Fibroblast of skin of left biceps (primary cell): ENCODE data around the gene B3GALT6.

Experiments
- DNase-seq, 2 experiments: peaks; one replicate each; pipeline ENCODE4 v3.0.0-alpha.2; 2013; ENCODE audit warnings: low read depth in 2 of 2

Gene B3GALT6

DNA sequence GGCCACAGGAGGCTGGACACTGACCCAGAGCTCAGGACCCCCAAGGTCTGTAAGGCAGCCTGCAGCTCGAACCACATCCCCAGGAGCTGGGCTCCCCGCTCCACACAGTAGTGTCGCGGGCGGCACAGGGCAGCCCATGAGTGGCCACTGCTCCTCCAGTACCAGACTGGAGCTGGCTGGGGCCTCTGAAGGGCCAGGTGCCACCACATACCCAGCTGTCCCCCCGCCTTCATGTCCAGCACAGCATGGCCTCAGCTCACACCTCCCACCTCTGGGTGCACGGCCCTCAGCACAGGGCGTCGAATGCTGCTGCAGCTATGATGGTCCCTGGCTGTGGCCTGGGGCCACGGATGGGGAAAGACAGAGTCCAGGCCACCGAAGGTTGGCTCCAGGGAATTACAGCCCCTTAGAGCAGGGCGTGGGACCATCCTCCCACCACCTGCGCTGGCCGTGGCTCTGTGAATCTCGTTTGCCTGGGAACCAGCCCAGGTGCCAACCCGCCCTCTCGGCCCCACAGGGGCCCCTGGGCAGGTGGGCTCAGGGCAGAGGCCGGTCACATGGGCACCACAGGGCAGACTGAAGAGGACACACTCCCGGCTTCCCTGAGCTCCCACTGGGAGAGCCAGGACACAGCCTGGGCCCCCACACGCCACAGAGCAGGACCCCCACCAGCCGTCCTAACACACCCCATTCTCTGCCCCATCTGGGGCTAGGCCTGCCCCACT, 16.0 kb upstream of the B3GALT6 start:
- no peak for DNase-seq

DNA sequence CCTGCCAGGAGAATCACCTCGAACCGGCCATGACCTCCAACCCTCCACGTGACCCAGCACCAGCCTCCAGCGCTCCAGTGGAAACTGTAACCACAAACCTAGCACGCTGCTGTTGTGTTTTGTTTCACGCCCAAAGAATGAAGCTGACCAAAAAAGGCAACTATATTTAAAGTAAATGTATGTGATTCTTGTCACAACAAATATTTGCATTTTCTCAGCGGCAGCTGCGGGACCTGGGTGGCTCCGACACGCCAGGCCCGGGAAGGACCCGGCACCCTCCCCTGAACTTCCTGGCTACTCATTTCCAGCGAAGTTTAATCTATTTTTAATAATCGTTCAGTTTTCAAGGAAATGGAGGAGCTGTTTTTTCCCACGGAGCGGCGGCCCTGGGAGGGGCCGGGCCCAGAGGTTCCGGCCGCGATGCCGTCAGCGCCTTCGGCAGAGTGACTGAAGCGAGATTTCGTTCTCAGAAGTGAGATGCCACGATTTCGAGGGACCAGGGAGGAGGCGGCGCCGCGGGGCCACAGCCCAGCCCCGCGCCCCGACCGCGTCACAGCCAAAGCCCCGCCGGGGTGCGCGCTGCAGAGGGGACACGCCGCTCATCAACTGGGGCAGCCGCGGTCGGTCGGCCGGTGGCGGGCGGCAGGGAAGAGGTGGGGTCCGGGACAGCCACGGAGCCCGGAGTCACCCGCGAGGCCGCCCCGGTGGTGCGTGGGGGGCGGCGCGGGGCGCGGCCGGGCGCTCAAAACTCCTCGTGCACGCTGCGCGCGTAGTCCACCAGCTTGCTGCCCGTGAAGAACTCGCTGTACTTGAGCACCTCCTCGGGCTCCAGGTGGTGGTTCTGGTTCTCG, 15.0 kb upstream of the B3GALT6 start:
- no peak for DNase-seq

DNA sequence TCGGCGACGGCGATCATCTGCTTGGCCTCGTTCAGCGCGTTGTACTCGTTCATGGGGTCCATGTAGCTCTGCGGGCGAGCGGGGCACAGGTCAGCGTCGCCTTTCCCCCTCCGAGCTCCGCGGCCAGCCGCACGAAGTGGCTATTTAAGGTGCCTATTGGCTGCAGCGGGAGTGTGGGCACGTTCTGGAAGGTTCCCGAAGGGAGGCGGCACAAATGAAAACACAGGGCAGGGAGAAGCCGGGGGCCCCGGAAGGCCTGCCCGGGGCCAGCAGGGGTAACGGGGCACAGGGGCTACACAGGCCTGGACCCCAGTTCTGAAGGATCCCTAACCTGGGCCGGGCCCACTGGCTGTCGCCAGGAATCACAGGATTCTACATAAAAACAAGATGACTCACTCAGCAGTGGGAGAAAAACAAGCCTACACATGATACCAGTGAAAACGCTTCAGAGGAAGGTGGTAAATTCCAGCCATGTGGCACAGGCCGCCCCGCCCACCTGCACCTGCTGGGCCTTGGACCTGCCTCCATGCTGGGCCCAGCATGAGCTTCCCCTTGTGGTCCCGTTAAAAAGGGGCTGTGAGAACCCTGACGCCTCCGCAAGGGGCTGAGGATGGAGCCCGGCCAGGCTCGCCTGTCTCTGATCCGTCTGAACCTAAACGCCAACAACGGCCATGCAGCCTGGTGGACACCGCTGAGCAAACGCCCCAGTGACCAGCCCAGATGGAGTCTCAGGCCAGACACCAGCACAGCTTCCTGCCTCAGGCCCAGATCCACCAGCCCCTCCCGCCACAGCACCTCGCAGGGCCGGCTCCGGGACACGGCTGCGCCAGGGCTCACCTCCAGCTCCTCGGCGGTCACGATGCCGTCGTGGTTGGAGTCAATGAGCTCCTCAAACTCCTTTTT, 14.2 kb upstream of the B3GALT6 start:
- DNase-seq, result no peak

DNA sequence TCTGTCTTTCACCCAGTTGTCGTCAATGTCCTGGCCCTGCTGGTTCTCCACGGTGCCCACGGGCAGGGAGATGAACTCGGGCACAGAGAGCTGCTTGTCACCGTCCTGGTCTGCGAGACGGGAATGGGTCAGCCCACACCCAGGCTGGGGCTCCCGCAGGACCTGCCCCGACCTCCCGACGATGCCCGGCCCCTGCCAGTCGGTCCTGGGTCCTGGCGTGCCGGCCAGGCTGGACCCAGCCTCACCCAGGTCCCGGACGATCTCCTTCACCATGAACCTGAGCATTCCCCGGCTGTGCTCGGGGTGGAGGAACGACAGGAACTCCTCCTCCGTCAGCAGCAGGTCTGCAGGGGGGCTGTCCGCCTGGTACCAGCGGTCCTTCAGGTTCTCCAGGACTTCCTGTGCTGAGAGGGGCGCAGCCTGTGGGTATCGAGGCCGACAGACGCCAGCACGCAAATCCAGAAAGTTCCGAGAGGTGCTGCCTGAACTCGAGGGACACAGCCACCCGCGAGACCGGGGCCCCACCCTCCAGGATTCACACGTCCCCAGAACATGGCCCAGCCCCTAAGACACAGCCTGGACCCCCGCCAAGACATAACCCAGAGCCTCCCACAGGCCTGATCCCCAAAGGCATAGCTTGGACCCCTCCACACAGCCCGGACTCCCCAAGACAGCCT, 13.4 kb upstream of the B3GALT6 start:
- no peak for DNase-seq

DNA sequence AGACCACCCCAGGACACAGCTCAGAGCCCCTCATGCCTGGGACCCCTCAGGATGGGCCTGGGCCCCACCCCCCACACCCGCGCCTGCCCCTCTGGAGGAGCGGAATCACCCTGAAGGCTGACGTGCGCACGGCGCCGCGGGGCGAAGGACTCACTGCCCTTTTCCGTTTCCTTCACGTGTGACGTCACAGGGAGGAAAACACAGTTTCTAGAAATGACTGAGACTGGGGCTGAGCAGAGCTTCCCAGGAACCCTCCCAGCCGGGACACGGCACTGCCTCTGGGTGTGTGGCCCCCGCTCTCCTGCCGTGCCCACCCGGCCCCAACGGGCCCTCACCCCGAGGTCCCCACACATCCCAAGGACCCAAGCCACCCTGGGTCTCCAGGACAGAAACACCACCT, 12.7 kb upstream of the B3GALT6 start:
- DNase-seq, result no peak

DNA sequence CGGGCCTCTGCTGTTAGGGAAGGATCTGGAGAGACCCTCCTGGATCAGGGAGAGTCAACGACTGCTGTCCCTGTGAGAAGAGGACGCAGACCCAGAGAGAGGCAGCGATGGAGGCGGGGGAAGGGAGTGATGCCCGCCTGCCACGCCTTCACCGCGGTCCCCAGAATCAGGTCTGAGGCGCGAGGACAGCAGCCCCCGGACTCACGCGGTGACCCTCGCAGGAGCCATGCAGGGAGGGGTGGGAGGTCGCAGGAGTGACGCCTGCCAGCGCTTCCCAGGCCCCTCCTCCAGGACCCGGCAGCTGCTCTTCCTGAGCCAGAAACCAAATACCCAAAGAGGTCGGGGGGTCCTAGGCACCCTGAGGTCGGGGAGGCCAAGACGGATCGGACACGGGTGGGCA, 11.8 kb upstream of the B3GALT6 start:
- DNase-seq, result no peak

DNA sequence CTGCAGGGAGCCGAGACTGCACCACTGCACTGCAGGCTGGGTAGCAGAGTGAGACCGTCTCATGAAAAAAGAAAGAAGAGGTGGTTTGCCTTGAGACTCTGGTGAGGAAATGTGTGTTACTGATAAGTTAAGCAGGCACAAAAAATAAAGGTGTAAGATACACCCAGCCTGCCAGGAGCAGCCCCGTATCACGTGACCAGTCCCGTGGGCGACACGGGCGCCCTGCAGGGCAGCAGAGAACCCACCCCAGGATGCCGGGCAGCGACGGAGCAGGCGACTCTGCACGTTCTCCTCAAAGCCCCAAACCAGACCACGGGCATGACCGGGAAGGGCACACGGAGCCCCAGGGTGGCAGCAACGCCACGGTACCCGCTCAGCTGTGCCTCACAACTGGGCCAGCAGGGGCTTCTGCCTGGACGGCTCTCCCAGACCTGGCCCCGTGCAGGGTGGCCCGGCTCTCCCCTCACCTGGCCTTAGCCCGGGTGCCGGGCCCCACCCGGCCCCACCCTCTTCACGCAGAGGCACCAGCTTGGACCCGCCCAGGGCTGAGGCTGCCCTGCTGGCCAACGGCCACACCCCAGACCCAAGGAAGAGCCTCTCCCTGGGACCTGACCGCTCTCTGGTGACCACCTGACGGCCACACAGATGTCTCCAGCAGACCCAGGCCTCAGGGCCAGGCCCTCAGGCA, 10.0 kb upstream of the B3GALT6 start:
- no peak for DNase-seq

DNA sequence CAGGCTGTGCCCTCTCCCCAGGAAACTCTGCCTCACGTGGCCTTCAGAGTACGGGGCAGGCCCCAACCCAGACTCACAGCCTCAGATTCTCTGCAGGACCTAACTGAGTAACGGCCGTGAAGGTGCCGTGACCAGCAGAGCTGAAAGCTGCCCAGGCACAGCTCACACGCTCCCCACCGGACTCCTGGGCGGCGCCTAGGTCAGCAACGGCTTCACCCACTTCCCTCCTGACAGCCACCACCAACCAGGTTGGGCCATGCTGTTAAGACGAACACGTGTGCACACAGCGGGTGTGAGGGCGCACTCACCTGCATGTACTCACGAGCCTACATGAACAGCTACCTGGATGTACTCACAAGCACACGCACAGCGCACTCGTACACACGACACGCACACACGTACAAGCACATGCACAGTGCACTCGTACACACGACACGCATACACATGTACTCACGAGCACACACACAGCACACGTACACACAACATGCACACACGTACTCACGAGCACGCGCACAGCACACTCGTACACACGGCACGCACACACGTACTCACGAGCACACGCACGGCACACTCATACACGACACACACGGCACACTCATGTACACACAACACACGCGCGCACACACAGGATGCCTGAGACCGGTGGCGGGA, 9.3 kb upstream of the B3GALT6 start:
- no peak for DNase-seq

DNA sequence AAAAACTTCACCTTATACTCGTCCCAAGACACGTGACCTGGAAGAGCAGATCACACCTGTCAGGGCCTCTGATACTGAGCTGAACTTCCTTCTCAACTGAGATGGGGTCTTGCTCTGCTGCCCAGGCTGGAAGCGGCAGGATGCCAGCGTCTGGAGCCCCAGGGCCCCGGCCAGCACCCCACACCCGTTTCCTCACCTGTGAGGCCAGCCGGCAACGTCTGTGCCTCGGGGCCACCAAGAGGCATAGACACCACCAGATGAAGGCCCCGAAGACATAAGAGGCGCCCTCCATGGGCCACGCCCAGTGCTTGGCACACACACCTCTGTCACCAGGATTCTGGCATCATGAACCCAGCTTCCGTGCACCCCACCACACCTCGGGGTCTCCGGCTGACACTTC, 8.7 kb upstream of the B3GALT6 start:
- no peak for DNase-seq

DNA sequence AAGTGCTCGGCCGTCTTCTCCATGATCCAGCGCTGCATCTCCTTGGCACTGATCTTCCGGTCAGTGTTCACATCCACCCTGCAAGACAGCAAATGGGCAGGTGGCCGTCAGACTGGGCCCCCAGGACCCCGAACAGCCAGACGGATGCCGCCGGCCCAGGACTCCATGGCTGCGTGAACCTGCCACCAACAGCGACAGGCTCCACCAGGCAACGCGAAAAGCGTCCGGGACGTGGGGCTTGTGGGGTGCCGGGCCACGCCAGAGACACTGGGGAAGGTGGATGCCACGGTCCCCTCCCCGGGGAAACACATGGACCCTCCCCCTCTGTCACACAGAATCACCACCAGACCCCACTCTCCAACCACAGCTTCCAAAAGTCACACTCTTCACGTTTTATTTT, 8.1 kb upstream of the B3GALT6 start:
- no peak for DNase-seq

DNA sequence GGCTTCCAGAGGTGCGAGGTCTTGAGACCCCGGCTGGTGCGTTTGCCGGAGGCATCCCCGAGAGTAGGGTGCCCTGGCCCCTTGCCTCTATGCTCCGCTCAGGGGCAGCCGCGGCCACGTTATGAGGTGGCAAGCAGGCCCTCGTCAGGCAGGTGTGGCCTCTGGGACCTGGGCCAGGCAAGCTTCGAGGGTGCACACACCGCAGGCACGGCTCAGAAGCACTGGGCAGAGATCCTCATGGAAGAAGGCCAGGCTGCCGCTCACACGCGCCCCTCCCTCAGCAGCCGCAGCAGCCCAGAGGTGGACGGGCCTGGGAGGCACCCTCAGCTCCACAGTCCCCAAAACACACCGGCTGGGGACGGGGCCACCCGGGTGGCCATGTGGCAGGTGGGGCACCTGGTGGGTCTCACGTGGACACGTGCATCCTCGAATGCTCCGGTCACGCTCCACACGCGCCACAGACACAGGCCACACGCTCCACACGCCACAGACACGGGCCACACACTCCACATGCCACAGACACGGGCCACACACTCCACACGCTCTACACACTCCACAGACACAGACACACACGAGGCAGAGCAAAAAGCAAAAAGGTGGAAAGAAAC, 6.7 kb upstream of the B3GALT6 start:
- DNase-seq, result no peak

DNA sequence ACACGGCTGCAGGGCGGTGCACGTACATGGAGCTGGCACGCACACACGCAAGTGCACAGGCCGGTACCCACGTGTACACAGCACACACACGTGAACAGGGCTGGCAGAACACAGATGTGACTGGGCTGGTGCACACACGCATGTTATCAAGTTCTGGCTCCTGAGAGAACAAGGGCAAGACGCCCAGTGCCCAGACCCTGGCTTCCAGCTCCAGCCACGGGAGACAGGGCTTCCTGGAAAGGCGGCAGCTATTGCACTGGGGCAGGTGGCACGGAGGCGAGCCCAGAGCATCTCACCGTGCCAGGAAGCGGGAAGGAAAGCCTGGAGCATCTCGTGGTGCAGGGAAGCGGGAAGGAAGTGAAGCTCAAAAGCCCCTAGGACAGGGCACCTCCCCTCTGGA, 6.1 kb upstream of the B3GALT6 start:
- DNase-seq, result no peak

DNA sequence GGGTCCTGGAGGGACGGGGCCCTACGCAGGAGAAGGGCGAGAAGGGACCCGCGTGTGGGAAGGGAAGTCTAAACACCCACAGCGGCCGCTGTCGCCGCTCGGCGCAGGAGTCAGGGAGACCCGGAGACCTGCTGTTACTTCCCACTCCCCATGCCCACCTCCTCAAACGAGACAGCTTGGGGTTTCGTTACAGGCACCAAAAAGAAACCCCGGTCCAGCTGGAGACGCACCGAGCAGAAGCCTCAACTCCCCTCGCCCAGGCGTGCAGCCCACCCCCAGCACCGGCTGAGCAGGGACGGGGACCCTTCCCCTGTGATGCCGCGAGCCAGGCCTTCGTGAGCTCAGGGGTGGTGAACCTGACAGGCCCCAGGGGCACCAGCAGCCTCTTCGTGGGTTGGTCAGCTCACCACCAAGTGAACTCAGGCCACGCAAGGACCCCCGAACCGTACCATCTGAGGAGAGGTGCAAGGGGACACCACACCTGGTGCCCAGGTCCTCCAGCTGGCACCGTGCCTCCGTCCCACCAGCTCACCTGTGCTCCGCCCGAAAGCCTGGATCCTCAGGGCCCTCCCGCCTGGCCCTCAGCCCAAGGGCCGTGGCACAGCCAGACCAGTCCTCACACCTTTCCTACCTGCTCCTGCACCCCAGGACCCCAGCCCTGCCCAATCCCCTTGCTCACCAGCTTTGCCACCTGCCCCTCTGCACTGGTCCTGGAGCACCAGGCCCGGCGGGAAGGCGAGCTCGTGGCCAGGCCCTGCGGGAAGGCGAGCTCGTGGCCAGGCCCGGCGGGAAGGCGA, 5.3 kb upstream of the B3GALT6 start:
- DNase-seq, result no peak

DNA sequence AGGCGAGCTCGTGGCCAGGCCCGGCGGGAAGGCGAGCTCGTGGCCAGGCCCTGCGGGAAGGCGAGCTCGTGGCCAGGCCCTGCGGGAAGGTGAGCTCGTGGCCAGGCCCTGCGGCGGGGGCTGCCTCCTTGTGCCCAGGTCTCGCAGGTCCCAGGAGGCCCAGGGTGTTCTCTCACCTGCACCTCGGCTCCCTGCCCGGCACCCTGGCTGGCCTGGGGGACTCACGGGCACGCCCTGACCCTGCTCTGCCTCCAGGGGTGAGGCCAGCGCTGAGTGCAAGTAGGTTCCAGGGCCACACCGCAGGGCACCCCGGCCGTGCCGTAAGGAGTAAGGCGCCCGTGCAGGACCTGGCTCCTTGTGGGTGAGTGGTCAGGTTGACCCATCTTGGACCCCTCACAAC, 4.7 kb upstream of the B3GALT6 start:
- DNase-seq, result no peak

DNA sequence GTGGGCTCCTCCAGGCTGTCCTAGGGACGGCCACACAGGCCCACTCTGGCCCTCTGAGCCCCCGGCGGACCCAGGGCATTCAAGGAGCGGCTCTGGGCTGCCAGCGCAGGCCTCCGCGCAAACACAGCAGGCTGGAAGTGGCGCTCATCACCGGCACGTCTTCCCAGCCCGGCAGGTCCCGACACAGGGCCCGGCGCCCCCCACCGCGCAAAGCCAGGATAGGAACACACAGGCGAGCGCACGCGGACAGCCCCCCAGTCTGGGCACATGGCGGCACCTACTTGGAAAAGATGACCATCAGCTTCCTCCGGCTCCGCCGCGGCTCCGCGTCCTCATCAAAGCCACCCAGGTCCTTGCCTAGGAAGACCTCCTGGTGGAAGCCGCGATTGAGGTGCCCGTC, 3.9 kb upstream of the B3GALT6 start:
- DNase-seq, result no peak

DNA sequence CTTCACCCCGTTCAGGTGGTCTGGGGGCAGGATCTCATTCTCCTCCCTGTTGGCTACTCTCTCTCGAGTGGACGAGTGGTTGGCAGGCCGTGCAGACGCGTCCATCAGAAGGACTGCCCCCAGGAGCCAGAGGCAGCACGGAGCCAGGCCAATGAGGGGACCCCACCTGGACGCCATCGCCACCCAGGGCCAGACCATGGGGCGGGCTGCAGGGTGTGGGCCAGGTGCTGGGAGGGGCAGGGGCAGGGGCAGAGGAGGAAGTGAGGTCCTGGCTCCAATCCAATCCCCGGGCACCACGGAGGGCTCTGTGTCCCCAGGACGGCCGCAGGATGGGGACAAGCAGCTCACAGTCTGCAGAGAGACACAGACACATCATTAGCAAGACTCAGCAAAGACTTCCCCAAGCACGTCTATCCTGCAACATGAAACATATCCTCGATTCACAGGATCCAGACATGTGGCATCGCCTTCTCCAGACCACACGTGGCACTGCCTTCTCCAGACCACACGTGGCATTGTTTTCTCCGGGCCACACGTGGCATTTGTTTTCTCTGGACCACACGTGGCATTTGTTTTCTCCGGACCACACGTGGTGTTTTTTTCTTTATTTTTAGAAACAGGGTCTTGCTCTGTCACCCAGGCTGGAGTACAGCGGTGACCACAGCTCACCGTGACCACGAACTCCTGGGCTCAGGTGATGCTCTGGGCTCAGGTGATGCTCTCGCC, 3.3 kb upstream of the B3GALT6 start:
- no peak for DNase-seq

DNA sequence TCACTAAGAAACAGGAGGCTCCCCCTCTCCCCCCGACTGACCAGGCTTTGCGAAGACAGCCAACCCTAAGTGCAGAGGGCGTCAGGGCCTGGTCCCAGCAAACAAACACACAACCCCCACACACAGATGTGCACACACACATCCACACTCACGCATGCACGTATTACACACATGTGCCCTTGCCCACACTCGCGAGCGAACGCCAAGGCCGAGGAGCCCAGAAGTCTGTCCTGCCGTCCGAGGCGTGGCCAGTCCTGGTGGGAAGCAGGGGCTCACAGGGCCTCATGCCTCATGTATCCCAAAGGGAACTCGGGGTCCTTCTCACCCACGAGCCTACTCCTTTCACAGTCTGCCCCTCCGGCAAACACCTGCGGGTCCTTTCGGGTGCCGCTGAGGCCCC, 2.3 kb upstream of the B3GALT6 start:
- DNase-seq, result no peak

DNA sequence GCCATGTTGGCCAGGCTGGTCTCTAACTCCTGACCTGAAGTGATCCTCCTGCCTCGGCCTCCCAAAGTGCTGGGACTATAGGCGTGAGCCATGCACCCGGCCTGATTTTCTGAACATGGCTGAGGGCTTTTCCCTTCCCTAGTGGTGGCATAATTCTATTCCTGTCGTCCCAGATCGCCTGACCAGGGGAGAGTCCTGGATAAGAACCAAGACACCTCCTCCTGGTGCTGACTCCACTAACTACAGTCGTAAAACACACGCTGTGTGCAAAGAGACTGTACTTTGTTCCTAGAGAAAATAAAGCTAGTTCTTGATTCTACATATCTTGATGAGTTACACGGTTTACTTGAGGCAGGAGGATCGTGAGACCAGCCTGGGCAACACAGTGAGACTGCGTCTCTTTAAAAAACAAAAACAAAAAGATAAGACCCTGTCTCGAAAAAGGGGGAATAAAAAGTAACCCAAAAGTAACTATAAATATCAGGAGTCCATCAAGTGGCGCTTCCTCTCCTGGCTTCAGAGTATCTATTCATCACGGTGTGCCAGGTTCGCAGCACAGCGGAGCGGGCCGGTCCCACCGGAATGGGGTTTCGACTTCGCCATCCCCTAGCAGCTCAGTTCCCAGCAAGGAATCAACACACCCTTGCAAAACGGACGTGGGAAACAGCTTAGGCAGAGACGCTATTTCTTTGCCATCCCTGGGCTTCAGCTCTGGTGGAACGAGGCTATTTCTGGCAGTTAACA, 1.2 kb upstream of the B3GALT6 start:
- no peak for DNase-seq
